Nephron (organoid): ENCODE measurements around the gene SLC38A1.

Source experiments
- H3K27ac Mint-ChIP-seq, 3 experiments: 2 replicates each; pipeline ENCODE4 v1.8.0; 2020; ENCODE audit warnings: mixed read lengths in 3 of 3, mild to moderate bottlenecking in 2 of 3, moderate library complexity in 1 of 3
- H3K27me3 Mint-ChIP-seq: 2 replicates; pipeline ENCODE4 v1.8.0; 2021; ENCODE audit warnings: low read depth, mild to moderate bottlenecking, moderate library complexity, mixed read lengths
- H3K36me3 Mint-ChIP-seq: 2 replicates; pipeline ENCODE4 v1.8.0; 2020; ENCODE audit warnings: low read depth, mixed read lengths
- H3K4me1 Mint-ChIP-seq: 2 replicates; pipeline ENCODE4 v1.8.0; 2020; ENCODE audit warnings: mixed read lengths
- H3K4me3 Mint-ChIP-seq, 3 experiments: 2 replicates each; pipeline ENCODE4 v1.8.0; 2020; ENCODE audit warnings: mild to moderate bottlenecking in 3 of 3, mixed read lengths in 3 of 3, moderate library complexity in 2 of 3
- H3K9me3 Mint-ChIP-seq: 2 replicates; pipeline ENCODE4 v1.8.0; 2020; ENCODE audit warnings: mixed read lengths
- CTCF ChIP-seq, 3 experiments: fragments of 200-600 bp; sonication (generic); IDR thresholded peaks; one replicate each; pipeline ENCODE4 v1.5.0; 2021; ENCODE audit warnings: antibody characterized with exemption in 3 of 3; ENCODE audit not compliant: unreplicated experiment in 3 of 3

Gene SLC38A1

GRCh38 chr12:46276756-46277155, 7.9 kb upstream of the SLC38A1 start:
- no peaks in the 10 kb centered on the region for H3K36me3 Mint-ChIP-seq
- H3K4me3 Mint-ChIP-seq, result no peak overlapping the region
- no peaks in the 10 kb centered on the region for H3K9me3 Mint-ChIP-seq
- peaks cover 16% of the 10 kb centered on the region for H3K4me1 Mint-ChIP-seq
- H3K27me3 Mint-ChIP-seq, result peaks cover 5% of the 10 kb centered on the region
- TF ChIP-seq CTCF (IDR thresholded peaks at IDR 0.05; ENCODE audit: unreplicated experiment in 3 of 3), result no peak
- H3K27ac Mint-ChIP-seq, result no peak overlapping the region

- no peak for TF ChIP-seq CTCF (IDR thresholded peaks at IDR 0.05; ENCODE audit: unreplicated experiment in 3 of 3)
- Mint-ChIP-seq H3K36me3 (no peaks in the 10 kb centered on the region), H3K27ac (peak overlapping the region in 2 of 3 experiments; percentile 18 to 48), H3K4me1 (peaks cover 23% of the 10 kb centered on the region), H3K4me3 (peak overlapping the region in 2 of 3 experiments; percentile 17 to 55), H3K27me3 (peaks cover 14% of the 10 kb centered on the region), H3K9me3 (no peaks in the 10 kb centered on the region)
Measured at GRCh38 chr12:46271863-46272262, 3.0 kb upstream of the SLC38A1 start.

- no peak overlapping the region for H3K4me3 Mint-ChIP-seq
- H3K4me1 Mint-ChIP-seq, result peaks cover 19% of the 10 kb centered on the region
- H3K36me3 Mint-ChIP-seq, result no peaks in the 10 kb centered on the region
- H3K27ac Mint-ChIP-seq, result peak overlapping the region in 1 of 3 experiments; percentile 89
- peaks cover 14% of the 10 kb centered on the region for H3K27me3 Mint-ChIP-seq
- TF ChIP-seq CTCF (IDR thresholded peaks at IDR 0.05; ENCODE audit: unreplicated experiment in 3 of 3), result no peak
- no peaks in the 10 kb centered on the region for H3K9me3 Mint-ChIP-seq
Measured at GRCh38 chr12:46269429-46270241, 792 bp upstream of the SLC38A1 start.

- no peak for TF ChIP-seq CTCF (IDR thresholded peaks at IDR 0.05; ENCODE audit: unreplicated experiment in 3 of 3)
- Mint-ChIP-seq H3K27me3 (peaks cover 14% of the 10 kb centered on the region), H3K27ac (no peak overlapping the region)
Measured at GRCh38 chr12:46267825-46268582, 839 bp downstream of the SLC38A1 start.

GRCh38 chr12:46267575-46267824, 1.3 kb downstream of the SLC38A1 start:
- Mint-ChIP-seq H3K27me3 (peaks cover 14% of the 10 kb centered on the region), H3K4me3 (no peak overlapping the region), H3K36me3 (no peaks in the 10 kb centered on the region), H3K27ac (no peak overlapping the region), H3K9me3 (no peaks in the 10 kb centered on the region), H3K4me1 (peaks cover 29% of the 10 kb centered on the region)
- TF ChIP-seq CTCF (IDR thresholded peaks at IDR 0.05; ENCODE audit: unreplicated experiment in 3 of 3), result no peak

More at GRCh38 chr12:46267825-46268582, 839 bp downstream of the SLC38A1 start:
- no peaks in the 10 kb centered on the region for H3K36me3 Mint-ChIP-seq
- H3K4me3 Mint-ChIP-seq, result no peak overlapping the region
- peaks cover 26% of the 10 kb centered on the region for H3K4me1 Mint-ChIP-seq
- no peaks in the 10 kb centered on the region for H3K9me3 Mint-ChIP-seq
